ENCODE data around the gene TCERG1.

Gene TCERG1

GRCh38 chr5:146458894-146459293, 11.8 kb downstream of the TCERG1 start:
- no peak for DNase-seq

- no peak for DNase-seq
Measured at GRCh38 chr5:146461319-146461718, 14.2 kb downstream of the TCERG1 start.

GRCh38 chr5:146463446-146463845, 16.3 kb downstream of the TCERG1 start:
- no peak for DNase-seq

- no peak for DNase-seq
Measured at GRCh38 chr5:146466521-146467349, 19.6 kb downstream of the TCERG1 start.

GRCh38 chr5:146467760-146468159, 20.6 kb downstream of the TCERG1 start:
- no peak for DNase-seq

DNA sequence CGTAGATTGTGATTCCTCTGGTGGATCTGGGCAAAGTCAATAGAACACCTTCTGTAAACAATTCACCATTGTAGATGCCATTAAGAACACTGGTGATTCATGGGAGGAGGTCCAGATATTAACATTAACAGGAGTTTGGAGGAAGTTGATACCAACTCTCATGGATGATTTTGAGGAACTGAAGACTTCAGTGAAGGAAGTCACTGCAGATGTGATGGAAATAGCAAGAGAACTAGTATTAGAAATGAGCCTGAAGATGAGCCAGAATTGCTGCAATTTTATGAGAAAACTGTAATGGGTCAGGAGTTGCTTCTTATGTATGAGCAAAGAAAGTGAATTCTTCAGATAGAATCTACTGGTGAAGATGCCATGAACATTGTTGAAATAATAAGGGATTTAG, 26.9 kb downstream of the TCERG1 start:
- DNase-seq: no peak

GRCh38 chr5:146475190-146475780, 28.2 kb downstream of the TCERG1 start:
- no peak for DNase-seq

DNA sequence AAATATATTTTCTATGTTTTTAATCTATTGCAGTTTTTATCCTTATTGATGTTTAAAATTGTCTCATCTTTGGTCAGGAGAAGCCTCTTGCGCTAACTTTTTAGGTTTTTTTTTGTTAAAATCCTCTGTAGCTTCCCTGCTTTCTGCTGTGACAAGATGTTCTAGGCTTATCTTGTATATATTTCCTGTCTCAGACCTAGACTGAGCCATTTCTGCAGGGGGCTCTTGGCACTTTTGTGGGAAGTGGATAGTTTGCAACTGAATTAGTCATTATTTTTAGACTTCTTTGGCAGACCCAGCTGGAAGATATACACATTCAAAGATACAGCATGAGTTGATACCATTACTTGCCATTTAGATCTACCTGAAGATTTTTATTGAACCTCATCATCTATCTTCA, 28.8 kb downstream of the TCERG1 start:
- no peak for DNase-seq

DNA sequence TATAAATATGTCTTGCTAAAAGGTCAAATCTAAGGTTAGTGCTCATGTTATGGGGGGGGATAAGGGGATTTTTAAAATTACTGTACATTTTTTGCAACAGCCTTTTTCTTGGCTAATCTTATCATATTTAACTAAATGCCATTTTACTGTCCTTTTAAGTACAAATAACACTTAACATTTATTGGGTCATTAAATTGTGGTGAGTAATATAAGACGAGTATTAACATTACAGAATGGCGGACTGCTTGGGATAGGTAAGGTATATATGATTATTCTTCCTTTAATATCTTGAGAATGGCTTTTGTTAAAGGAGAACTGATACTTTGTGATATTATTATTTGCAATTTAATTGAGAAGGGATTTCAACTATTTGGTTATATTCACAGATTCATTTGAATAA, 35.6 kb downstream of the TCERG1 start:
- DNase-seq: no peak

DNA sequence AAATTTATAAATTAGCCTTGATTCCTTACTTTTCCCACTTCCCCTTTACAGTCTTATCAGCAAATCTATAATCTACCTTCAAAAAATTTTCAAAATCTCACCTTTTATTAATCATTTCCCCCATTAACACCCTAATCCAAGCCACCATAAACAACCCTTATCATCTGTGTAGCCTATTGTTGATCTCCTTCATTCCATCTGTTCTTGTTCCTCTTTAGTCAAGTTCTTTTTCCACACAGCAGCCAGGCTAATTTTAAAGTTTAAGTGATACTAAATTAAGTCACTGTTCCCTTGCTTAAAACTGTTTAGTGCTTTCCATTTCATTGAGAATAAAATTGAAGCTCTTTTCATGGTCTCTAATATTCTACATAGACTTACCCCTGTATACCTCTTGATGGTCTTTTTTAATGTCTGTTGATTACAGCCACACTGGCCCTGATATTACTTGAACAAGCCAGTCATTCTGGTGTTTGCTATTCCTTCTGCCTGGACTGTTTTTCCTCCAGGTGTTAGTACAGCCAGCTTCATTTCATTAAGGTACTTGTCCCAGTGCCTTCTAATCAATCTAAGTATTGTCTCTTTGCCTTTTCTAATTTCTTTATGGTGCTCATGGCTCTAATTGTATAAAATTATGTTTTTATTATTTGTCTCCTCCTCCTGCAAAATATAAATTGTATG, 37.7 kb downstream of the TCERG1 start:
- DNase-seq: no peak

DNA sequence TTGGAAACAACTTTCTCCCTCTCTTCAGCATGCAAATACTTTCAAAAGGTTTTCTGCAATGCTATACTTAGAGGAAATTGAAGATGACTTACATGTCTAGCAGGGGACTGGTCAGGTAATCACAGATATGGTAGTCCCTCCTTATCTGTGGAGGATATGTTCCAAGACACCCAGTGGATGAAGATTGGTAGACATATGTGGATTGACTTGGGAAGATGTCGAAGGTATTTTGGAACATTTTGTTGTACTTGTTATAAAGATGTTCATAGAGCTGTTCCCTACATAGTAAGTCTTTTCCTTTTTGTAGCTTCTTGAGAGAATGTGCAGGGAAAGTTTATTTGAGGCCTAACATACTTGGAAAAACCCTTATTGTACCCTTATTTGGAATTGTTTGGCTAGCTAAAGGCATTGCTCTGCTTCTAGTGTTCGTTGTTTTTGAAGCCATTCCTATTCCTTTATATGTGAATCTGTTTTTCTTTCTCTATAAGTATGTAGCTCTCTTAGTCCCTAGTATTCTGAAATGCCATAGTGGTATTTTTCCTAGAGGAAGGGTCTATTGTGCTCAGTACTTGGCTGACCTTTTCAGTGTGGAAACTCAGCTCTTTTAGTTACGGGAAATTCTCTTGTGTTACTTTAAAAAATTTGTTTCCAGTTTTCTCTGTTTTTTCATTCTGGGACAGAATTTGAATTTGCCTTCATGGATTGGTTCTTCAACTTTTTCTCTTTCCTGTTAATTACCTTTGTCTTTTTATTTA, 43.1 kb downstream of the TCERG1 start:
- no peak for DNase-seq

DNA sequence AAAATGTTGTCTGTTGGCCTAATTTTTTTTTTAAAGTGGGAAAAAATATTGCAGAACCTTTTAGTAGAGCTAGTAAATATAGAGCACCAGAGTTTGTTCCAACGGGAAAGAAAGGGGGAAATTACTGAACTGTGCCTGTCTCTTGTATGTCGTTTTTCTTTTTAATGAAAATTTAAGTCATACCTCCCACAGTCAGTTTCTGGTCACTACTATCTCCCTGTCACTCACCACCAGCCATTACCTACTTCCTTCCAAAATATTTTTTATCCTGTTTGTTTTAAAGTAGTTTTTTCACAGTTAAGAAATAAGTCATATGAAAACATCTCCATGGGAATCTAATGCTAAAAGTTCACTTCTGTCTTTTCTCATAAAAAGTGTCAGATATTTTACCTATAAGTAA, 47.5 kb downstream of the TCERG1 start:
- no peak for DNase-seq

DNA sequence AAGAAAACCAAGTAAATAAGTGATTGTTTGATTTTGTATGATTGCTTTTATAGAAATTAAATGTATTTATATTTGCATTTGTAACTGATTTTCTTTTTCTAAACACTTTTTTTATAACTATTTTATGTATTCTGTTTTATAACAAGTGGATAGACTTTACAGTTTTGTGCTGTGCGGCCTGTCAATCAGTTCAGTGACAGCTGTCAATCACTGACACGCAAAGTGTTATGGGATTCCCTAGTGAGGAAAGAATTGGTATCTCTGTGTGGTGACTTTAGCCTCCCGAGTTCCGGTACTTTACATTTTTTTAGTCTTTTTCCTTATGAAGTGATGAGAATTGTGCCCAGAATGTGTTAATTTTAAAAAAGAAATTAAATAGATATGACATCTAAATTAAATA, 52.5 kb downstream of the TCERG1 start:
- DNase-seq: no peak

DNA sequence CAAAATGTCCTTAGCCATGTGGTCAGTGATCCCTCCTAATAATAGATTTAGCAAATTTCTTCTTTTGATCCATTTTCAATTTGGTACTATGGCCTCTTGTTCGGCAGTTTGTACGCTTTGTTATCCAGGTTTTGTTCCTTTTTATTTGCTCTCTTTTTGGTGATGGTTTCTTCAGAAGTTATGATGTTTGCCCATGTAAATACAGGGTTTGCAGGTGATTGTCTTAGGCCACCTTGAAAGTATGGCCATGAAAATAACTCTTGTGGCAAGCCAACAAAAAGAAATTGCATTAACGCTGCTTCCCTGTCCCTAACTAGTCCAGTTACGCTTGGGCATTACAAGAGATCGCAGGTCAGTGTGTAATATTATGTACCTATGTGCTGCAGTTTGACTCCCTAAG, 60.3 kb downstream of the TCERG1 start:
- DNase-seq: no peak

- no peak for DNase-seq
Measured at GRCh38 chr5:146510559-146511125, 63.5 kb downstream of the TCERG1 start.

DNA sequence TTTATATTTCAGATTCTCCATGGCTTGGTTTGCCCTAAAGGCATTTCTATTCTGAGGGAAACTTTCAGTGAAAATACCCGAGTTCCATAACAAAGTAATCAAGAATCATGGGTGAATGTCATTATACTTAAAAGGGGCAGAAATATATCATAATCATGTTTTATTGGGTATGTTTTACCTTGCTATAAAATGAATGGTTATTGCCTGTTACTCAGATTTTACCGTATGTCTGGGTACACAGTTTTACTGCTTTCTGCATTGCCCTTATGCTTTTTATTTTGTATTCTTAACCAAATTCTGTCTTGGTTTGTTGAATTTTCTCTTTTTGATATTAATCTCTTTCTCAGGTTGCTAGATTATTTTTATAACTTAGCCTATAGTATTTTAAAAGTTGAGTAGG, 66.3 kb downstream of the TCERG1 start:
- no peak for DNase-seq

DNA sequence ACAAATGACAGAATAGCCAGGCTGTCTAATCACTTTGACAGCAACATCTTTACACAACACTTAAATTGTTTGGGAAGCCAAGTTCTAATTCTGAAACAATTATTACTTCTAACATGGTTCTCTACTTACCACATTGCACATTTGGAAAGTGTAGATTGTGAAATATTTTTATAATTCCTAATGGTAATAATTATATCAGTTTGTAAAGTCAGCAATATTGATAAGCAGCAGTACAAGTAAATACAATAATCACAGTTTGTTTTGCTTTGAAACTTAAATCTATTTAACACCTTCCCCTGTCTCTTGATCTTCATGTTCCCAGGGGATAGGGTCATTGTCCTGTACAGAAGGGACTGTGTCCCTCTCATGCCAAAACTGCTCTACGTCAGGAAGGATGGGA, 67.4 kb downstream of the TCERG1 start:
- no peak for DNase-seq

DNA sequence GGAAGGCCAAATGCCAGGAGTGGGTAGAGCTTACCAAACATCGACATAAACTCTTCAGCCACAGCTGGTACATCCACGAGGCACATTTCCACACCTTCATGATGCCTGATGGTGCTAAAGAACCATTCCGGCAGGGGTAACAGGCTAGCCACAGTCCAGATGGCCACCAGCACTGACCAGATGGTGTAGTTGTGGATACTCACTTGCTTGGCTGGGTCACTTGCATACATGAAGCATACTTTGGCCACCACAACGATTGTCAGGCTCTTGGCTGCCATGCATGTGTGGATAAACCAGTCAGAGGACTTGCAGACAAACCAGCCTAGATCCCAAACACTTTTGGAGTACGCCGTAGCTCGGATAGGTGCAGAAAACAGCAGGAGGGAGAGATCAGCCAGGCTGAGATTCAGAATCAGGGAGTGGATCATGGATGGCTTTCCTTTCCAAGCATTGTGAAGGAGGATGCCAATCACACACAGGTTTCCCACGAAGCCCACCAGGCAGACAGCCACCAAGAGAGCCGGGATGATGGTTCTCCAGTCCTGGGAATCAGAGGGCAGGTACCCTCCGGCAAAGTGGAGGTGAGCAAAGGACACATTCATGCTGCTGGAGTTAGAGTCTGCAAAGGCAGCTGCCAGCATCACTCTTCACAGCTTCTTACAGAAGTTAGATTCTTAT, 68.5 kb downstream of the TCERG1 start:
- no peak for DNase-seq

- DNase-seq: no peak
Measured at GRCh38 chr5:146516151-146516475, 69.0 kb downstream of the TCERG1 start, which contains the start of gene GPR151. TSS of gene GPR151 (minus strand) at chr5:146516190. CDS start at chr5:146516113, 77 bp downstream.

DNA sequence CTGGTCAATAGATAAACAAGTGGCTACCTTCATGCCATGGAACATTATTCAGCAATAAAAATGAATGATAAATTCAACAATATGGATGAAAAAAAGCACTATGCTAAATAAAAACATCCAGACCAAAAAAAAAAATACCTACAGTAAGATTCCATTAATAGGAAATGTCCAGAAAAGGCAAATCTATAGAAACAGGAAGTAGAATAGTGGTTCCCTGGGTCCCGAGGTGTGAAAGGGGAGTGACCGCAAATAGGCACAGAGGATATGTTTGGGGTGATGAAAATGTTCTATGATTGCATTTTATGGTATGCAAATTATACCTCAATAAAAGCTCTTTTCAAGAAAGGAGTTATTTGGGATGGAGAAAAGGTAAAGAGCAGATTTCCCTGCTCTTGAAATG, 72.4 kb downstream of the TCERG1 start:
- DNase-seq: no peak

GRCh38 chr5:146520731-146521130, 73.6 kb downstream of the TCERG1 start:
- DNase-seq: no peak

DNA sequence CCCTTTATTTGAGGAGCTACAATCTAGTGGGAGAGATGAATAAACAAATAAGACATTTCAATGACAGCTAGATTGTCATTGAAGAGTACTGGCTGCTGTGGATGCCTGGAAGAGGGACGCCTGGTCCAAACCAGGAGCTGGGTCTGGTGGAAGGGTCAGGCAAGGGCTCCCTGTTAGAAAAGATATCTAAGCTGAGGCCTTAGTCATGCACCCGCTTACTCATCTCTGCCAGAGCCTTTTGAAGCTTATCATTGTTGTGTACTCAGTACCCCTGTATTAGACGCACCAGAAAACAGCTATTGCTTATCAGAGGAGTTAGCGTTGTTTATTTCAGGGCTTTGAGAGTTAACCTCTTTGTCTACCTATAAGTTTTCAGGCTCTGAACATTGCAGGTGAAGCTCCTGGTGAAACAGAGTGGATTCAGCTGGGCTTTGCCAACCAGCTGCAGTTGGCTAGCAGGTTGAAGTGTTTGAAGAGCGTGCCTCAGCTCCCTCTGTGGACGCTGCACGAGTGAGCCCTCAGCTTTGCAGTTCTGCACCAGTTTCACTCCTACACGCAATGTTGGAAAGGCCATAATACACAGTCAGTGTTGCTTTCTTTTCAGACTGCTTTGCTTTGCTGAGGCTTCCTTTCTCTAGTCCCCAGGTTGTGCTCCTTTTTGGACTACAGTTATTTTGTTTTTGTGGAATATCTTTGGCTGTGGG, 74.4 kb downstream of the TCERG1 start:
- DNase-seq: no peak
